ENCODE data around the gene ANXA8L1.
"Not testable (repeated sequence)": the region's sequence is repeated elsewhere in the genome, so short reads cannot be mapped to it uniquely, and the experiment has no call there.

GRCh38 chr10:46411123-46411522, 35.5 kb downstream of the ANXA8L1 start:
- not testable (repeated sequence) for TF ChIP-seq ZFX (IDR thresholded peaks at IDR 0.05); CTCF (conservative IDR thresholded peaks at IDR 0.05)

Measured in C4-2B (cell line).